Thyroid gland (tissue), 4 donors: ENCODE measurements around the gene PALM. TPM values are rescaled to one million over a fixed set of nuclear protein-coding genes. Genes with fewer than 3 reads are reported as not detected.

Experiments used
- DNase-seq, 2 donors: peaks; one replicate each; pipeline ENCODE4 v3.0.0-alpha.2; 2019
- H3K27ac ChIP-seq, 3 donors: fragments of 200-600 bp; sonication (generic); 1 replicate in 2 of 3; 2 replicates in 1 of 3; pipeline ENCODE4 v1.5.1; 2016 to 2019; ENCODE audit warnings: mild to moderate bottlenecking in 1 of 3, moderate library complexity in 1 of 3
- H3K27me3 ChIP-seq: fragments of 200-600 bp; sonication (generic); one replicate; pipeline ENCODE4 v1.5.1; 2019
- H3K36me3 ChIP-seq, 2 donors: fragments of 200-600 bp; sonication (generic); one replicate each; pipeline ENCODE4 v1.5.1; 2016 to 2019
- H3K4me1 ChIP-seq, 2 donors: fragments of 200-600 bp; sonication (generic); one replicate each; pipeline ENCODE4 v1.5.1; 2017 to 2019
- H3K4me3 ChIP-seq, 3 donors: fragments of 200-600 bp; sonication (generic); replicated peaks in 1 of 3; 1 replicate in 2 of 3; 2 replicates in 1 of 3; pipeline ENCODE4 v1.5.1; 2016; ENCODE audit warnings: mild to moderate bottlenecking in 1 of 3
- H3K9me3 ChIP-seq: fragments of 200-600 bp; sonication (generic); one replicate; pipeline ENCODE4 v1.5.1; 2017
- POLR2A ChIP-seq, 2 donors: fragments of 450-650 bp; IDR thresholded peaks; one replicate each; pipeline ENCODE4 v1.6.1; 2017; ENCODE audit warnings: antibody characterized with exemption in 2 of 2, mild to moderate bottlenecking in 2 of 2, moderate library complexity in 1 of 2
- WGBS, 2 donors: methylation state at CpG; one replicate each; pipeline ENCODE4 v1.1.5; 2017; 5-methylcytosine and 5-hydroxymethylcytosine counted together
- intact Hi-C: fragments of 100-400 bp; cut with DNase I; formaldehyde crosslinking; loops from one replicate; pipeline ENCODE4 v1.15.1; 2023
- total RNA-seq, 4 donors: library from RNA; depleted of rRNA; stranded (reverse); fragments of >200 nt; gene quantifications; one replicate each; pipeline ENCODE4 v1.2.3, GENCODE V29; 2016
- TF ChIP-seq, protein P1 (sequence below), 6 experiments: fragments of 200-600 bp in 3 of 6; fragments of 450-650 bp in 3 of 6; sonication (generic) in 3 of 6; IDR thresholded peaks; one replicate each; pipeline ENCODE4 v1.5.1; 2016 to 2019; ENCODE audit warnings: antibody characterized with exemption in 6 of 6, mild to moderate bottlenecking in 2 of 6, inconsistent platforms in 1 of 6, moderate library complexity in 1 of 6

The PALM gene
- total RNA-seq, 4 donors from 2014 or later = 18.9 to 45.5 (median 27.7) TPM

DNA sequence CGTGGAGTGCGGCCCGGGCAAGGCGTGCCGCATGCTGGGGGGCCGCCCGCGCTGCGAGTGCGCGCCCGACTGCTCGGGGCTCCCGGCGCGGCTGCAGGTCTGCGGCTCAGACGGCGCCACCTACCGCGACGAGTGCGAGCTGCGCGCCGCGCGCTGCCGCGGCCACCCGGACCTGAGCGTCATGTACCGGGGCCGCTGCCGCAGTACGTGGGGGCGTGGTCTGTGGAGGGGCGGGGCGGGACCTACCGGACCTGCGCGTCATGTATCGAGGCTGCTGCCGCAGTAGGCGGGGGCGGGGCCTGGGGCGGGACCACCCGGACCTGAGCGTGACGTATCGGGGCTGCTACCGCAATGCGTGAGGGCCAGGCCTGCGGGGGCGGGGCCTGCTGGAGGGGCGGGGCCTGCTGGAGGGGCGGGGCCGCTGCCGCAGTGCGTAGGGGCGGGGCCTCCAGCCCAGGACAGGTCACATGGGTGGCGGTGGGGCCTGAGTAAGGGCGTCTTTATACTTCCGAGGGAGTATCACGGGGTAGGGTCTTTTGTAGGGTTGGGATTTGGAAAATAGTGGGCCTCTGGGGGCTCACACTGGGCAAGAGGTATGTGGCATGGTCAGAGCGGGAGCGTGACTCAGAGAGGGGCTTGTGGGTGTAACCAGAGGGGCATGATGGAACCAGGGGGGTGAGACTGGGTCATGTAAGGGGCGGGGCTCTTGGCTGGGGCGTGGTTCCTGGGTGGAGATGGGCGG, 28.3 kb upstream of the PALM start:
- 1 to 5% methylated on average over 8 to 12 of the region's 70 CpGs for WGBS, 2 donors
- TF ChIP-seq POLR2A (IDR thresholded peaks at IDR 0.05) = peak; percentile 59 to 91
- TF ChIP-seq, protein P1, sequence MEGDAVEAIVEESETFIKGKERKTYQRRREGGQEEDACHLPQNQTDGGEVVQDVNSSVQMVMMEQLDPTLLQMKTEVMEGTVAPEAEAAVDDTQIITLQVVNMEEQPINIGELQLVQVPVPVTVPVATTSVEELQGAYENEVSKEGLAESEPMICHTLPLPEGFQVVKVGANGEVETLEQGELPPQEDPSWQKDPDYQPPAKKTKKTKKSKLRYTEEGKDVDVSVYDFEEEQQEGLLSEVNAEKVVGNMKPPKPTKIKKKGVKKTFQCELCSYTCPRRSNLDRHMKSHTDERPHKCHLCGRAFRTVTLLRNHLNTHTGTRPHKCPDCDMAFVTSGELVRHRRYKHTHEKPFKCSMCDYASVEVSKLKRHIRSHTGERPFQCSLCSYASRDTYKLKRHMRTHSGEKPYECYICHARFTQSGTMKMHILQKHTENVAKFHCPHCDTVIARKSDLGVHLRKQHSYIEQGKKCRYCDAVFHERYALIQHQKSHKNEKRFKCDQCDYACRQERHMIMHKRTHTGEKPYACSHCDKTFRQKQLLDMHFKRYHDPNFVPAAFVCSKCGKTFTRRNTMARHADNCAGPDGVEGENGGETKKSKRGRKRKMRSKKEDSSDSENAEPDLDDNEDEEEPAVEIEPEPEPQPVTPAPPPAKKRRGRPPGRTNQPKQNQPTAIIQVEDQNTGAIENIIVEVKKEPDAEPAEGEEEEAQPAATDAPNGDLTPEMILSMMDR (IDR thresholded peaks at IDR 0.05) = peak in 3 of 6 experiments; percentile 44 to 56 (median 48)
- Histone ChIP-seq H3K4me1 (peaks cover 17 to 38% of the 10 kb centered on the region in 2 donors), H3K4me3 (peak overlapping the region; percentile 47 to 87 (median 72)), H3K9me3 (no peaks in the 10 kb centered on the region), H3K27ac (peak overlapping the region; percentile 60 to 89 (median 65)), H3K36me3 (no peaks in the 10 kb centered on the region), H3K27me3 (no peaks in the 10 kb centered on the region)
- peak; percentile 99 to 100 for DNase-seq
- intact Hi-C loops = no loop called here

DNA sequence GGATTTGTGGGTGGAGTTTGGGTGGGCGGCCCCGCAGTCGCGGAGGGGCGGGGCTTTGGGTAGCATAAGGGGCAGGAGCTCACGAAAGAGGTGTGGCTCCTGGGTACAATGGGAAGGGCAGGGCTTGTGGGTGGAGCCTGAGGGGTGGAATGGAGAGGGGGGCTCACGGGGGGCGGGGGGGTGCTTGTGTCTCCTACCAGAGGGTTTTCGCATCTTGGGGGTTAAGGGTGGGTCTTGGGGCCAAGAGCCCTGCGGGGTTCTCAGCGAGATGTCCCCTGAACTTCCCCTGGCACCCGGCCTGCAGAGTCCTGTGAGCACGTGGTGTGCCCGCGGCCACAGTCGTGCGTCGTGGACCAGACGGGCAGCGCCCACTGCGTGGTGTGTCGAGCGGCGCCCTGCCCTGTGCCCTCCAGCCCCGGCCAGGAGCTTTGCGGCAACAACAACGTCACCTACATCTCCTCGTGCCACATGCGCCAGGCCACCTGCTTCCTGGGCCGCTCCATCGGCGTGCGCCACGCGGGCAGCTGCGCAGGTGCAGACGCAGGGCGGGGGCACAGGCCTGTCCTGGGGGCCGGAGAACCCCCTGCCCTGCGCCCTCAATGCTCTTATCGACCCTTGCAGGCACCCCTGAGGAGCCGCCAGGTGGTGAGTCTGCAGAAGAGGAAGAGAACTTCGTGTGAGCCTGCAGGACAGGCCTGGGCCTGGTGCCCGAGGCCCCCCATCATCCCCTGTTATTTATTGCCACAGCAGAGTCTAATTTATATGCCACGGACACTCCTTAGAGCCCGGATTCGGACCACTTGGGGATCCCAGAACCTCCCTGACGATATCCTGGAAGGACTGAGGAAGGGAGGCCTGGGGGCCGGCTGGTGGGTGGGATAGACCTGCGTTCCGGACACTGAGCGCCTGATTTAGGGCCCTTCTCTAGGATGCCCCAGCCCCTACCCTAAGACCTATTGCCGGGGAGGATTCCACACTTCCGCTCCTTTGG, 27.4 kb upstream of the PALM start:
- 67 to 75% methylated on average over 31 to 33 of the region's 54 CpGs for WGBS, 2 donors
- Histone ChIP-seq H3K27ac (peak overlapping the region in 1 of 3 donors; percentile 89), H3K27me3 (no peaks in the 10 kb centered on the region), H3K4me3 (peak overlapping the region in 1 of 3 donors; percentile 87), H3K9me3 (no peaks in the 10 kb centered on the region), H3K36me3 (no peaks in the 10 kb centered on the region), H3K4me1 (peaks cover 17 to 32% of the 10 kb centered on the region in 2 donors)
- peak in 1 of 2 donors; percentile 78 for DNase-seq
- intact Hi-C loops = no loop called here
- no peak for TF ChIP-seq POLR2A (IDR thresholded peaks at IDR 0.05)
- TF ChIP-seq, protein P1 (IDR thresholded peaks at IDR 0.05) = no peak

DNA sequence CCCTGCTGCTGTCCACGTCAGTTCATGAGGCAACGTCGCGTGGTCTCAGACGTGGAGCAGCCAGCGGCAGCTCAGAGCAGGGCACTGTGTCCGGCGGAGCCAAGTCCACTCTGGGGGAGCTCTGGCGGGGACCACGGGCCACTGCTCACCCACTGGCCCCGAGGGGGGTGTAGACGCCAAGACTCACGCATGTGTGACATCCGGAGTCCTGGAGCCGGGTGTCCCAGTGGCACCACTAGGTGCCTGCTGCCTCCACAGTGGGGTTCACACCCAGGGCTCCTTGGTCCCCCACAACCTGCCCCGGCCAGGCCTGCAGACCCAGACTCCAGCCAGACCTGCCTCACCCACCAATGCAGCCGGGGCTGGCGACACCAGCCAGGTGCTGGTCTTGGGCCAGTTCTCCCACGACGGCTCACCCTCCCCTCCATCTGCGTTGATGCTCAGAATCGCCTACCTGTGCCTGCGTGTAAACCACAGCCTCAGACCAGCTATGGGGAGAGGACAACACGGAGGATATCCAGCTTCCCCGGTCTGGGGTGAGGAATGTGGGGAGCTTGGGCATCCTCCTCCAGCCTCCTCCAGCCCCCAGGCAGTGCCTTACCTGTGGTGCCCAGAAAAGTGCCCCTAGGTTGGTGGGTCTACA, 25.9 kb upstream of the PALM start:
- Histone ChIP-seq H3K27ac (no peak overlapping the region), H3K27me3 (no peaks in the 10 kb centered on the region), H3K4me3 (no peak overlapping the region), H3K4me1 (peaks cover 10 to 17% of the 10 kb centered on the region in 2 donors), H3K36me3 (no peaks in the 10 kb centered on the region), H3K9me3 (no peaks in the 10 kb centered on the region)
- 79 to 87% methylated on average over 13 of the region's 25 CpGs for WGBS, 2 donors
- no peak for TF ChIP-seq POLR2A (IDR thresholded peaks at IDR 0.05)
- TF ChIP-seq, protein P1 (IDR thresholded peaks at IDR 0.05) = no peak
- intact Hi-C loops = no loop called here
- no peak for DNase-seq

DNA sequence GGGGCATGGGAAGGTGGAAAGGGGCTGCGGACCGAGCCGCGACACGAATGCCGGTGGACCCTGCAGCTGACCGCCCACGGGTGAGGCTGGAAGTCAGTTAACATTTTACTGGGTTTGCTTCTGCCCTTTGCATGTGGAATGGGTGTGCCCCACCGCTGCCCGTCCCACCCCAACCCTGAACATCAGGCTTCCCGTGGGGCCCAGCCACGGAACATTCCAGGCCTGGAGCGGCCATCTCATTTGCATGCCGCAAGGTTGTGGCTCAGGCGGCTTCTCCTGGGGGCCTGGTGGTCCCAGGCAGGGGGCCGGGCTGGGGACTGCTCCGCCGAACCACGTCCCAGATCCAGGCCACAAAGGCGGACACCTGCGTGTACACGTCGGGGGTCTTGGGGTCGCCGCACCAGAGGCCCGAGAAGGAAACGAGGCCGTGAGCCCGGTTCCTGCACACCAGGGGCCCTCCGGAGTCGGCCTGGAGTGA, 23.2 kb upstream of the PALM start:
- no peaks in the 10 kb centered on the region for H3K36me3 ChIP-seq
- intact Hi-C loops = no loop called here
- no peak overlapping the region for H3K4me3 ChIP-seq
- no peaks in the 10 kb centered on the region for H3K27me3 ChIP-seq
- H3K9me3 ChIP-seq = no peaks in the 10 kb centered on the region
- peaks cover 0 to 5% of the 10 kb centered on the region in 2 donors for H3K4me1 ChIP-seq
- no peak for DNase-seq
- TF ChIP-seq, protein P1 (IDR thresholded peaks at IDR 0.05) = no peak
- no peak for TF ChIP-seq POLR2A (IDR thresholded peaks at IDR 0.05)
- WGBS, 2 donors = 84 to 86% methylated on average over 18 to 29 of the region's 31 CpGs
- no peak overlapping the region for H3K27ac ChIP-seq
